Measurements from ENCODE around the gene ILKAP. TPM values are rescaled to one million over a fixed set of nuclear protein-coding genes. Genes with fewer than 3 reads are reported as not detected.

The ILKAP gene
- total RNA-seq, 1 experiment from 2014 or later: 59.6 TPM

DNA sequence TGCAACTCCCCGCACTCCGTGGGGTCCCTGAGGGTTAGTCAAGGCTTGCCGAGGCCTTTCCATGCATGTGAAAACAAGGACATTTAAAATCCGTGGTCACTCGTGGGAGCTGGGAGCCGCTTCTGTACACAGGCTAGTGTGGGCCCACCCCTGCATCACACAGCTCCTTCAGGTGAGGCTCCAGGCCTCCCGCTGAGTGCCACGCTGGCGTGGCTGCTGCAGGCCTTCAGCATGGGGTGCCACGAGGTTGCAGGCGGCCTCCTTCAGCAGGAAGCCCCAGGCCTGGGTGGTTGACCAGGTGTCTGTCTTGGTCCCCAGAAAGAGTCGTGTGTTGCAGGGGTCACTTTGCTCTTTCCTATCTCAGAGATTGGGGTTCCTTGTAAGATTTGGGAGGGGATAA lies 58.4 kb downstream of the ILKAP start:
- no TSS peak for BruUV-seq (replicated peaks)
- POLR2A ChIA-PET: no interaction called here
- no peak for DNase-seq (ENCODE audit: unreplicated experiment)
- Mint-ChIP-seq H3K27me3 (ENCODE audit: insufficient read depth, unreplicated experiment) (no peaks in the 10 kb centered on the region), H3K36me3 (ENCODE audit: insufficient read depth, unreplicated experiment) (no peaks in the 10 kb centered on the region), H3K4me3 (ENCODE audit: unreplicated experiment) (no peak overlapping the region), H3K27ac (ENCODE audit: low read depth, unreplicated experiment) (no peak overlapping the region), H3K9me3 (ENCODE audit: unreplicated experiment) (no peaks in the 10 kb centered on the region), H3K4me1 (ENCODE audit: insufficient read depth, unreplicated experiment) (peaks cover 20% of the 10 kb centered on the region)
- intact Hi-C loops (cut with micrococcal nuclease): no loop called here
- TF ChIP-seq, protein P1, sequence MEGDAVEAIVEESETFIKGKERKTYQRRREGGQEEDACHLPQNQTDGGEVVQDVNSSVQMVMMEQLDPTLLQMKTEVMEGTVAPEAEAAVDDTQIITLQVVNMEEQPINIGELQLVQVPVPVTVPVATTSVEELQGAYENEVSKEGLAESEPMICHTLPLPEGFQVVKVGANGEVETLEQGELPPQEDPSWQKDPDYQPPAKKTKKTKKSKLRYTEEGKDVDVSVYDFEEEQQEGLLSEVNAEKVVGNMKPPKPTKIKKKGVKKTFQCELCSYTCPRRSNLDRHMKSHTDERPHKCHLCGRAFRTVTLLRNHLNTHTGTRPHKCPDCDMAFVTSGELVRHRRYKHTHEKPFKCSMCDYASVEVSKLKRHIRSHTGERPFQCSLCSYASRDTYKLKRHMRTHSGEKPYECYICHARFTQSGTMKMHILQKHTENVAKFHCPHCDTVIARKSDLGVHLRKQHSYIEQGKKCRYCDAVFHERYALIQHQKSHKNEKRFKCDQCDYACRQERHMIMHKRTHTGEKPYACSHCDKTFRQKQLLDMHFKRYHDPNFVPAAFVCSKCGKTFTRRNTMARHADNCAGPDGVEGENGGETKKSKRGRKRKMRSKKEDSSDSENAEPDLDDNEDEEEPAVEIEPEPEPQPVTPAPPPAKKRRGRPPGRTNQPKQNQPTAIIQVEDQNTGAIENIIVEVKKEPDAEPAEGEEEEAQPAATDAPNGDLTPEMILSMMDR (IDR thresholded peaks at IDR 0.05; ENCODE audit: unreplicated experiment): no peak
- CTCF ChIA-PET: no interaction called here

DNA sequence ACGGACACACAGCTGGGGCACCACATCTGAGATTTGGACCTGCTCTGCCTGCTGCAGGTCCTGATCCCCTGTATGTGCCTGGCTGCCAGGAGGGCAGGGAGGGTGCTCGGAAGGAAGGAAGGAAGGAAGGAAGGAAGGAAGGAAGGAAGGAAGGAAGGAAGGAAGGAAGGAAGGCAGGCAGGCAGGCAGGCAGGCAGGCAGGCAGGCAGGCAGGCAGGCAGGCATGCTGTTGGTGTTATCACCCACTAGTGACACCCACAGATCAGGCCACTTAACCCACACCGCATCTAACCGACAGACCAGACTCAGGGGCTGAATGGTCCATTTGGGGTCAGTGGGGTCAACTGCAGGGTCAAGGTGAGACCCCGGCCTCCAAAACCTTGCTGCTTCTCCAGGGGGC lies 59.2 kb downstream of the ILKAP start:
- no TSS peak for BruUV-seq (replicated peaks)
- CTCF ChIA-PET: interaction anchor here (0.9 kb wide), 1 partner anchor 221 kb away, joined by 4 read pairs; no protein-coding TSS in a partner anchor
- TF ChIP-seq, protein P1 (IDR thresholded peaks at IDR 0.05; ENCODE audit: unreplicated experiment): no peak
- DNase-seq (ENCODE audit: unreplicated experiment): no peak
- Mint-ChIP-seq H3K36me3 (ENCODE audit: insufficient read depth, unreplicated experiment) (no peaks in the 10 kb centered on the region), H3K4me1 (ENCODE audit: insufficient read depth, unreplicated experiment) (peaks cover 20% of the 10 kb centered on the region), H3K4me3 (ENCODE audit: unreplicated experiment) (no peak overlapping the region), H3K9me3 (ENCODE audit: unreplicated experiment) (no peaks in the 10 kb centered on the region), H3K27ac (ENCODE audit: low read depth, unreplicated experiment) (peak overlapping the region; percentile 44), H3K27me3 (ENCODE audit: insufficient read depth, unreplicated experiment) (no peaks in the 10 kb centered on the region)
- POLR2A ChIA-PET: no interaction called here
- intact Hi-C loops (cut with micrococcal nuclease): no loop called here

DNA sequence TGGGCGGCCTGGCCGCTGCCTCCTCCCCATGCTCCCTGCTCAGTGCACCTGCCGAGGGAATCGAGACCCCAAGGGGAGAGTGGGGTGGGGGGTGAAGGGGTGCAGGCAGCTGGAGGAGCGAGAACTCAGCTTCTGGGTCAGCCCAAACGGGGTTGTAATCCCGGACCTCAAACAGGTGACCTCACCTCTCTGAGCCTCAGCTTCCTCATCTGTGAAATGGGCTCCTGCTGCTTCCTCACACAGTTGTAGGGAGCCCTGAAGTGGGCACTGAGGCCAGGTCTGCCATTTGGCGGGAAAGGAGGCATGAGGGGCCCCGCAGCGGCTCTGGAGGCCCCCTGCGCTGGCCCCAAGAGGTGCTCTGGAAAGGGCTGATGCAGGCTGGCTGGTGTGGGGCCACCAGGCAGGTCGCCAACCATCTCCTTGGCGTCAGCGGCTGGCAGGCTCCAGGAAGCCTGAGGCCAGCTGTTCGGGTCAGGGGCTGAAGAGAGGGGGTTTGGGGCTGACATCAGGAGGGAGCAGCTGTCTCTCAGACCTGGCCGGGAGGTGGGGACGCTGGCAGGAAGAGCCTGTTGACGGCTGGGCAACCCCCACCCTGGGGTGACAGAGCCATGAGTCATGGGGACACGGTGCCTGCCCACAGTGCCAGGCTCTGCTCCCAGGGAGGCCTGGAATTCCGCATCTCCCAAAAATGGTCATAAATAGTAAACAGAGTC lies 60.1 kb downstream of the ILKAP start:
- Mint-ChIP-seq H3K4me1 (ENCODE audit: insufficient read depth, unreplicated experiment) (peaks cover 20% of the 10 kb centered on the region), H3K36me3 (ENCODE audit: insufficient read depth, unreplicated experiment) (no peaks in the 10 kb centered on the region), H3K27ac (ENCODE audit: low read depth, unreplicated experiment) (peak overlapping the region; percentile 44), H3K9me3 (ENCODE audit: unreplicated experiment) (no peaks in the 10 kb centered on the region), H3K27me3 (ENCODE audit: insufficient read depth, unreplicated experiment) (no peaks in the 10 kb centered on the region), H3K4me3 (ENCODE audit: unreplicated experiment) (no peak overlapping the region)
- BruUV-seq (replicated peaks): no TSS peak
- TF ChIP-seq, protein P1 (IDR thresholded peaks at IDR 0.05; ENCODE audit: unreplicated experiment): no peak
- CTCF ChIA-PET: interaction anchor here (0.6 to 0.9 kb wide), 2 partner anchors 145 to 220 kb away, joined by 3 to 4 read pairs; no protein-coding TSS in a partner anchor
- intact Hi-C loops (cut with micrococcal nuclease): no loop called here
- POLR2A ChIA-PET: interaction anchor here (0.9 kb wide), 1 partner anchor 83 kb away, joined by 3 read pairs; the partner anchor contains the start of gene SCLY
- peak; percentile 79 for DNase-seq (ENCODE audit: unreplicated experiment)

DNA sequence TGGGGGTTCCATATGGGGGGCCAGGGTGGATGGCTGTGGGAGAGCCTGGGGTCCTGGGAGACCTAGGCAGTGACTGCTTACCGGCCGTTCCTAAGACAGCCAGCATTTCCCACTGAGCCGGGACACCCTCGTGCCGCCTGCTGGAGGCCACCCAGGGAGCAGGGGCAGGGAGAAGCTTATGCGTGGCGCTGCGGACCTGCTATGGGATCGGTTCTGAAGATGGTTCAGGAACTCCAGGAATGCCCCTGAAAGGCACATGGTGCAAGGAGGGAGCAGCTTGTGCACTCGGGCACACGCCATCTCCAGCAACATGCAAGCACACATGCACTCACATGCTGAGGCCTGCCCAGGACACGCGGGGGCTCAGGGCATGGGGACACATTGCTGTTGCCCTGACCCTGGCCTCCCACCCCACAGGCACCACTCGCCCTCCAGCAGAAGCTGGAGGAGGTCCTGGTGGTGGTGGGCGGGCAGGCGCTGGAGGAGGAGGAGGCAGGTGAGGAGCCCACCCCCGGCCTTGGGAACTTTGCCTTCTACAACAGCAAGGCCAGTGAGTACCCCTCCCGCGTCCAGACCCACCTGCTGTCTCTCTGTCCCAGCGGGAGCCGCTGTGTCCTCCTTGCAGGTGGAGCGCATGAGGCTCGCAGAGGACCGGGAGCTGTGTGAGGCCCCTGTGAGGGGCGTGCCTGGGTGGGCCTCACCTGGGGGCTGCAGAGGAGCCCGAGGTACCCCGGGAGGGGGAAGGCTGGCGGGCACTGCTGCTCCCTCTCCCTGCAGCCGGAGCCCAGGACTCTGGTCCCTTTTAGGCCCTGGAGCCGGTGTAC lies 60.9 kb downstream of the ILKAP start:
- Mint-ChIP-seq H3K27me3 (ENCODE audit: insufficient read depth, unreplicated experiment) (no peaks in the 10 kb centered on the region), H3K4me3 (ENCODE audit: unreplicated experiment) (peak overlapping the region; percentile 50), H3K9me3 (ENCODE audit: unreplicated experiment) (no peaks in the 10 kb centered on the region), H3K4me1 (ENCODE audit: insufficient read depth, unreplicated experiment) (peaks cover 22% of the 10 kb centered on the region), H3K27ac (ENCODE audit: low read depth, unreplicated experiment) (peak overlapping the region; percentile 47), H3K36me3 (ENCODE audit: insufficient read depth, unreplicated experiment) (no peaks in the 10 kb centered on the region)
- ChIA-PET POLR2A (interaction anchor here (1.3 kb wide), 1 partner anchor 27 kb away, joined by 5 read pairs; no protein-coding TSS in a partner anchor), CTCF (no interaction called here)
- BruUV-seq (replicated peaks): no TSS peak
- peak; percentile 51 for DNase-seq (ENCODE audit: unreplicated experiment)
- intact Hi-C loops (cut with micrococcal nuclease): no loop called here
- TF ChIP-seq, protein P1 (IDR thresholded peaks at IDR 0.05; ENCODE audit: unreplicated experiment): no peak

Data from MCF 10A (cell line).